Fibroblast of skin of right quadriceps (primary cell): Measurements from ENCODE around the gene MFF.
"Not testable (repeated sequence)": the region's sequence is repeated elsewhere in the genome, so short reads cannot be mapped to it uniquely, and the experiment has no call there.

Source experiments
- DNase-seq: peaks from one replicate; pipeline ENCODE4 v3.0.0-alpha.2; 2013

The MFF gene

DNA sequence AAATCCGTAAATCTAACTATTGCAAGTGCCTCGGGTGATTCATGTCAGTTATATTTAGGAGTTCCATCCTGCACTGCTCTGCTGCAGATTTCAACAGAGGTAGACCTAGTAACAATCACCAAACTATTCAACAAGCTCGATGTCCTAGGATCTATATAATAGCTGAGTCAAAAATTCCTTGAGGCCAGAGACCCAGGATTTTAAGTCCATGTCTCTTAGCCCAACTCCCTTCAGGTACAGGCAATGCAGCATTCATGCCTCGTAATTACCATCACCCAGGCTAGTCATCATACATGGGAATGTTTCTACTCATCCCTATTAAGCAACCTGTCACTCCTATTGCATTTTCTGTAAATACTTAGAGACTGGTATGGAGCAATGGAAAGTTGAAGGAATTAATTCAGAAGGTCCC is 53.3 kb downstream of the MFF start:
- peak; percentile 54 for DNase-seq

DNA sequence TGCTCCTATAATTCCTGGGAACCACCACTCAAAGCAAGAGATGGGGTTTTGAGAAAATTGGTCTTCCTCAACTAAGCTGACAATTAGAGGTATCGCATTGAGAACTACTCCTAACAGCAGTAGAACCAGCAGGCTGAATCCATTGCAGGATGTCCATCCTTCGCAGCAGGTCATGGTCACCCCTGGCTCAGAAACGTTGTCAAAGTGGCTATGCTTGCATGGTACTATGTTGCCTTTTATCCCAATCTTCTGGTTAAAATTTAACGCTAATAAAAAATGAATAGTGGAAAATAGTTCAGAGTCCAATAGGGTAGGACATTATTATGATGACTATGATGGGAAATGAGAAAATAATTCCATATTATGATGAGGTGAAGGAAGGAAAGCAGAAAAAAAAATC is 54.0 kb downstream of the MFF start, which contains the start of gene TM4SF20:
TM4SF20 (minus strand) TSS at position 212 of the 400 bp plus-strand sequence; CDS start at position 174, 38 bp downstream.
- DNase-seq = no peak

DNA sequence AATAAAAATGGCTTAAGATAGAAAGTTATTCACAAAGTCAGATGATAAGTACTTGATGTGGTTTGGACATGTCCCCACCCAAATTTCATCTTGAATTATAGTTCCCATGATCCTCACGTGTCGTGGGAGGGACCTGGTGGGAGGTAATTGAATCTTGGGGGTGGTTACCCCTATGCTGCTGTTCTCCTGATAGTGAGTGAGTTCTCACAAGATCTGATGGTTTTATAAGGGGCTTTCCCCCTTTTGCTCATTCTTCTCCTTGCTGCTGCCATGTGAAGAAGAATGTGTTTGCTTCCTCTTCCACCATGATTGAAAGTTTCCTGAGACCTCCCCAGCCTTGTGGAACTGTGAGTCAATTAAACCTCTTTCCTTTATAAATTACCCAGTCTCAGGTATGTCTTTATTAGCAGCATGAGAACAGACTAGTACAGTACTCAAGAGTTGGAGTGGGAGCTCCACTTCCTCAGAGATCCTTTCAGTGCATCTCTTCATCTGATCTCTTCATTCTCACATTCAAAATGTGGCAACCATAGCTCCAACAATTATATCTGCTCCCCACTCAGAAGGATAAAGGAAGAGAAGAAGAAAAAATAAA is 57.3 kb downstream of the MFF start:
- not testable (repeated sequence) for DNase-seq

DNA sequence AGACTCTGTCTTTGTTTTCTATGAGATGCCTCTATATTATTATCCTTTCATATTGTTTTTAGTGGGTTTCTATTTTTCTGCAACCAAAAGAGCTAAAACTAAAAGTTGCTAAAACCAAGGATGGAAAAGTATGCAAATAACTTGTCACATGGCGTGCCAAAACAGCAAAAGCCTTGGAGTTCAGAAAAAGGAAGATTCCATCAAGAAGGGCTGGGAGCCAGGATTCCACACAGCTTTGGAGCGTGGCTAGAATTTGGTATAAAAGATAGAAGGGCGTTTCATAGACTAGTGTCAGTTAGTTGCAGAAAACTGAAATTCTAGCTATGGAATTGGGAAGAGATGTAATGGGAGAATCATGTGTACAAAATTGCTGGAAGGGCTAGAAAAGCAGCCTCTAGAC is 58.6 kb downstream of the MFF start:
- DNase-seq = no peak

DNA sequence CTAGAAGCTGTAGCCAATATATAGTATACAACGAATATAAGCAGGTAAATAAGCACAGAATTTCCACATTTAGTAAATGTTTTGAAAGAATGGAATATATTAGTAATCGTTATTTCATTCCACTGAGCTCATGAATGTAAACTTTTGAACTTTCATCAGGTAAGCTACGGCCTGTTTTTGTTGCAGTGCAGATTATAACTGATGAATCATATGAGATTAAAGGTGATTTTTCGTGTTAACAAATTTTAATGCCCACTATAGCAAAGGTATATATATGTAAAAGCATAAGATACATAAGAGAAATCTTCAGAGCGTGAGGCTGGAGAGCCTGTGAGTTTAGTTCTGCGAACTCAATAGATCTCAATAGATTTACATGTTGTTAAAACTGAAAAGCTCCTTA is 61.6 kb downstream of the MFF start:
- DNase-seq = no peak

DNA sequence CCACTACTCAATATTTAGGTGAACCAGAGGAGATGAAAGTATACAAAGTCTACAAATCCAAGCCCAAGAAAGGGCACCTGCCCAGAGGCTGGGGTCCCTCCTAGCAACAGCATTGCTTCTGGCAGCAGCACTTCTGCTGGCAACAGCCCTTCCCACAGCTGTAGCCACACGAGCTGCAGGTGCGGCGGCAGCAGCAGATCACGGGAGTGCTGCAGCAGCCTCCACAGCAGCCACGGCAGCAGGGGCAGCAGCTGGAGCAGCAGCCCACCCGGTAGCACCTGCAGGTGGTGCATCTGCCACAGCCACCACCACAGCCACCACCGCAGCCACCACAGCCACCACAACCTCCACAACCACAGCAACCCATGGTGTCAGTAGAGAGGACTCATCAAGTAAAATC is 62.5 kb downstream of the MFF start, which contains the start of gene SCYGR1:
SCYGR1 (minus strand) TSS at position 367 of the 400 bp plus-strand sequence; CDS start at position 367, 0 bp downstream.
- not testable (repeated sequence) for DNase-seq

DNA sequence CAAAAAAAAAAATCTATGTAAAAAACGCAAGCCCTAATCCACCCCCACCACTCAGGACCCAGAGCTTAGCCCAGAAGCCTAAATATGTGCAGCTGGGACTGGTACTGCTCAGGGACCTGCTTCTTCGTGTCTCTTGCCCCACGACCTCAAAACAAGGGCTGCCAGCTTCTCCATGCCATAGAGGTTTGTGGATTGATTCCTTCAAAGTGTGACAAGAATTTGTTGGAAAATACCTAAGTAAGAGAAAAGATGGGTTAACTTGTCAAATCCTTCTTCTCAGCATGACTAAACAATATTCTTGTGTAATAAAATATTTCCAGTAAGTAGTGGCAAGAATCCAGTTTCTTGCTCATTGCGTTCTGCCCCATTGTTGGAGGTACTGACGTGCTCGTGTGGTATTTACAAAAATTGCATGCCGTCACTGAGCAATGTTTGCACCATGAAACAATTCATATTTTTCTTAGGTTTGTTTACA is 63.5 kb downstream of the MFF start:
- DNase-seq = peak; percentile 91

DNA sequence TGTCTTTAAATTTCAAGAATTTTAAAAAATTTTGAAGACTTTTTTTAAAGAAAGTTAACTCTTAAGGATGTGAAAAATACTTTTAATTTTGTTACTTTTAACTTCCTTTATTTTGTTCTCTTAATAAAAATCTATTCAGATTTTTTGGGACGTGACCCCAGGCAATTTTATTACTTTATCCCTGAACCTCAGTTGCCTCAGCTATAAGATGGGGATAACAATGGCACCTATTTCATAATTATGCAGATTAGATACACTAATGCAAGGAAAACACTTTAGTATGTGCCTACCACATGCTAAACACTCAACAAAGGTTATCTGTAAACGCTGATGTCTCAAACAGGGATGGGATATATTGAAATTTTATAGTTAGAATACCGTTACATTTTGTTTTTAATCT is 64.2 kb downstream of the MFF start:
- no peak for DNase-seq

DNA sequence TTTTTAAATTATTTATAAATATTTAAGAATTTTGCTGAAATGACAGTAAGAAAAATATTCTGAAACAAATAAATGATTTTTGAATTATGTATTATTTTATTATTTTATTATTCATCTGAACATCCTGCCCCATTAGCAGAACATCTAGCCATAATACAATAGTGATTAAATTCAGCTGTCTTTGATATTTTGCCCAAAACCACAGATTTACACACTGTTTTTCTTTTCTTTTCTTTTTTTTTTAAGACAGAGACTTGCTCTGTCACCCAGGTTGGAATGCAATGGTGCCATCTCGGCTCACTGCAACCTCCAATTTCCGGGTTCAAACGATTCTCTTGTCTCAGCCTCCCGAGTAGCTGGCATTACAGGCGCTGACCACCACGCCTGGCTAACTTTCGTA is 64.6 kb downstream of the MFF start:
- no peak for DNase-seq

DNA sequence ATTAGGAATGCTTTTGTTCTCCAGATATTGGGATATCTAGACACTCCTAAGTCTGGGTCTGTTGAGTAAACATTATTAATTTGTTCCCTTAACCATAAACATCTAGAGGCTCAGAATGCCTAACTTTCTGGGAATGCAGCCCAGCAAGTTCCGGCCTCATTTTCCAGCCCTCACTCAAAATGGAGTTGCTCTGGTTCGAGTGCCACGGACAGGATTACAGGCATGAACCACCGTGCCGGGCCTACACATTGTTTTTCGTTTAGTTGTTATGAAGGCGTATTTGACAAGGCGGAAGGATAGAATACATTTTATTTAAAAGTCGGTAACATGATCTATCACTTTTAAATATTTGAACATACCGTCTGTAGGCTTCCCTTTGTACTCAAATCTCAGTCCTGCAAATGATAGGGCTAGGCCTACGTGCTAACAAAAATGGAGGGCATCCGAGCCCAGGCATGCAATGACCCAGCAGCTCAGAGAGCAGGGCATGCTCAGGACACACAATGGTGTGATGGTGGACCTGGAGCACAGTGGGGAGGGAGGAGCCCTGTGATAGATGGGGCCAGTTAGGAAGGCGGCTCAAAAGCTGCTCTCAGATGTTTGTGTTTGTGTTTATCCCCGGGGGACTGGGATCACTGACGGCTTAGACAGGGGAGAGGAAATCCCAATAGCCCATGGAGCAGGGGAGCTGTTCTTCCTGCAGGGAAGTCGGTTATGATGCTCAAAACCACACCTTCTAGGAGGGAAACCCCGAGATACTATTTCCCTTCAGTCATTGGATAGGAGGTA is 65.6 kb downstream of the MFF start:
- DNase-seq = no peak

DNA sequence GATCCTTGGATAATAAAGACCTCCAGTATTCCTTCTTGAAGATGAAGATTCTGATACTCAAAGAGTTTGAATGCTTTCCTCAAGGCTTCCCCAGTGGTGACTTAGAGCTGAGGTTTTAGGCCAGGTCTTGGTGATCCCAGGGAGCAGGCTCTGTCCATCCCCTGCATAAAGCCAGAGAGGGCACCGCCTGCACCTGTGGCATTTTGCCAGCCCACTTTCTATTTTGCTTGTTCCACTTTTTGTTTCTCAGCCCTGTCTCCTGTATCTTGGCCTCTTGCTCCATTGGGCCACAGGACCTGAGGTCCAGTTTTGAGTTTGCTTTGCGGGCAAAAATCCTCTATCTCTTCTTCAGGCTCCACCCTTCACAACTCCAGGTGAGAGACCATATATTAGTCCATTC is 69.3 kb downstream of the MFF start:
- no peak for DNase-seq

DNA sequence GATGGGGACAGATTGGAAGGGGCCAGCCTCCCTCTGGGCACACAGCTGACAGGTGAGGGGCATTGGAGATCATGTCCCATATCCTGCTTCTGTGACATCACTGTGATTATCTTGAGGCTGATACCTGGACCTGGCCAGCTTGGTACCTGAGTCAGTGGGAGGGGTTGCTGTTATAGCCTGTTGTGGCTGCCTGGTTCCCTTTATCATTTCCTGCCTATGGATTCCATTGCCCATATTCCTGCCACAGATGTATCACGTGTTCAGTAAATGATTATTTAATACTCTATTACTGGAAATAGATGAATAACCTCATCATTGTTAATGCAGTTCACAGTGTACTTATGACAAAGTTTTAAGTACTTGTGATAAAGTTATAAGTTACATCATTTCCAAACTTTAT is 70.5 kb downstream of the MFF start:
- DNase-seq = no peak

DNA sequence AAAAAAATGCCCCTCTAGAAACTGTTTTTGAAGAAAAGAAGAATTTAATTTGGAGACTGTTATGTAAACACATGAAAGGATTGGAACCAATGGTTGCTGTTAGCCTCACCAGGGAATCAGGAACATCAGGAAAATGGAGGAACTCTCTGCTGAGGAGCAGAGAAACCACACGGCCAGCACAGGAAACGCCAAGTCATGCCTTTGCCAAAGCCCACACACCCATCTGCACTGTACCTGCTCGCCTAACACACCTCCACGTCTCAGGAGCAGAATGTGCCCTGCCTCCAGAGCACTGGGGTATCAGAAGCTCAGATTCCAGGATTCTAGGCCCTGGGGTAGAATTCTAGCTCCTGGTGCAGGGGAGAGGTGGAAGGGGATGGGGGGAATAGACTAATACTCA is 72.5 kb downstream of the MFF start:
- no peak for DNase-seq

DNA sequence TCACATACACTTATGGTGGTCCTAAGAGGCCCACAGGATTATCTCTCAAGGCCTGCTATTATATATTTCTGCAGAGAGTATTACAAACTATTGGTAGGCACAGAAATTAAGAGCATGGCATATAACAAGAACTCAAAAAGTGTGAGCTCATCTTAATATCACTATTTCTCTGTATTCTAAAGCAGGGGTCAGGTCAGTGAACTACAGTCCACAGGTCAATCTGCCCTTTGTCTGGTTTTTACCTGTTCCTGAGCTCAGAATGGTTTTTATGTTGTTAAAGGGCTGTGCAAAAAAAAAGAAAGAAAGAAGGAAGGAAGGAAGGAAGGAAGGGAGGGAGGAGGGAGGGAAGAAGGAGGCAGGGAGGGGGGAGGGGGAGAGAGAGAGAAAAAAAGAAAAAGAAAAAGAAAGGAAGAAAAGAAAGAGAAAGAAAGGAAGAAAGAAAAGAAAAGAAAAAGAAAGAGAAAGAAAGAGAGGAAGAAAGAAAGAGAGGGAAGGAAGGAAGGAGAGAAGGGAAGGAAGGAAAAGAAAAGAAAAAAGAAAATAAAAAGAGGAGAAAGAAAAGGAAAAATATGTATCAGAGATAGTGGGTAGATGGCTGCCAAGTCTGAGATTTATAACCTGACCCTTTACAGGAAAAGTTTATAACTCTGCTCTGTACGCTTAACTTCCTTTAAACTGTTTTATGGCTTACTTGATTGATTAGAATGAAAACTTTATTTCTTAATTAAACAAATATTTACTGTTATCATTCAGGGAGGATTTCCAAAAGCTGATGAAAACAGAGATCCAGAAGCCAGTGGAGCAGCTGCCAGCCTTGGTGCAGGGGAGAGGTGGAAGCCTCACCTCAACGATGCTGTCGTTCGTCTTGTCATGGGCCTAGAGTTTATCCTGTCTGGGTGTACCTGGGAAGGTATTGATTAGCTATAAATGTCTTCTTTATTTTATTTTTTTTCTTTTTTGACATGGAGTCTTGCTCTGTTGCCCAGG is 73.9 kb downstream of the MFF start:
- no peak for DNase-seq

DNA sequence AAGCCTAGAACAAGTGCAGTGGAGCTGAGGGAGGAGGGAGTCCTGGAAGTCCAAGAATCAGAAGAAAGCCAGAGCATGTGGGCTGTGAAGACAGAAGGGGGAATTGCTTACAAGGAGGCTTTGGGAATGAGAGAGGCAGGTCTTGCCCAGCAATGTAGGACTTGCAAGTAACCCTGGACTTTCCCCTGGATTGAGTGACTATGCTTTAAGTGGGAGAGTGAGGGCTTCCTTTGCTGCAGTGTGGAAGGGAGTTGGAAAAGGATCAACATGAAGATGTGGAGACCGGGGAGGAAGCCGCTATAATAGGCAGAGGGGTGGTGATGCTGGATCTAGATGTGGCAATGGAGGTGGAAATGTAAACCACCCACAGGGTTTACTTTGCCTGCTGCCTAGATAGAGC is 76.5 kb downstream of the MFF start:
- no peak for DNase-seq

DNA sequence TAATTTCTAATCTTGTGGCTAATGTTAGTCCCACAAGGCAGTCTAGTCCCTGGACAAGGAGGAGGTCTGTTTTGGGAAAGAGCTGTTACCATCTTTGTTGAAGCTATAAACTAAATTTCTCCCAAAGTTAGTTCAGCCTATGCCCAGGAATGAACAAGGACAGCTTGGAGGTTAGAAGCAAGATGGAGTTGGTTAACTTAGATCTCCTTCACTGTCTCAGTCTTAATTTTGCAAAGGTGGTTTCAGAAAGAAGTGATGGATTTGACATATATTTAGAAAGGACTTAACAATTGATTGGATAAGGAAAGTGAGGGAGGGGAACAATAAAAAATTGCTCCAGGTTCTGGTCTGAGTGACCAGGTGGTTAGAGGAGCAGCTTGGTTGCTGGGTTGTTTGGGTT is 77.3 kb downstream of the MFF start:
- DNase-seq = no peak

DNA sequence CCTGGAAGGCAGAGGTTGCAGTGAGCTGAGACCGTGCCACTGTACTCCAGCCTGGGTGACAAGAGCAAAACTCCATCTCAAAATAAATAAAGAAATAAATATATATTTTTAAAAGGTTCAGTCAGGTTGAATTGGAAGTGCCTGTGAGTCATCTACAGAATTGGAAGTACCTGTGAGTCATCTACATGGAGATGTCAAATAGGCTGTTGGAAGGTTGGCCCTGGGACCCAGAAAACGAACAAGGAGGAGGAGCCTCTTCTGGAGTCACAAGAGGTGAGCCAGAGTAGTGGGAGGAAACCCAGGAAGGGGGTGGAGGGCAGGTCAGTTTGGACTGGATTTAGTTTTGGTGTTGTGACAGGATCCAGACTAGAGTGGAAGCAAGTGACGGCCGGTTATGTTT is 77.9 kb downstream of the MFF start:
- DNase-seq = no peak

DNA sequence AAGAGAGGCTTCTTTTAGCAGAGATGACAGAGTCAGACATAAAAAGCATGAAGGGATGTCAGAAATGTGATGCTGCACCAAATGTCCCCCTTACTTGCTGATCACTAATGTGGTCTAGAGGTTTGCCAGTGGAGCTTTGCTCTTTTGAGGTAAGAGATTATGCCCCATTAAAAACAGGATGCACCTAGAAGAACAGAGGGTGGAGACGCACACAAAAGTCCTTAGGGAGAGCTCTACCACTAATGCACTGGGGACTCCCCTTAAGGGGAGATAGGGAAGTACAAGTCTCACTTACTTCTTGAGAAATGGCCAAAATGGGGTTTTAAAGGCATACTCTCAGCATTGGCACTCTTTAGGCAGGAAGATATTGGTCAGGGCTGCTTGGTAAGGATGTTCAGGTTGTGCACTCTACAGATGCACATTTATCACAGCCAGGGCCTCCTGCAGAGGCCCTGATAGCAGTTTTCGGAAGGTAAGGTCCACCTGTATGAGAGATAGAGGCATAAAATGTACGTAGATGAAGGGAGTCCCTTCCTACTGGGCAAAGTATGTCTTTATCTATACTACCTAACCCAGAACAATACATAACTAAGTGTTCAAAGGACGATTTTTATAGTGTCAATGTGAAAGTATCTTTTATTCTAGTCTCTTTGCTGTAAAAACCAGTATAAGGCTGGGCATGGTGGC is 79.7 kb downstream of the MFF start:
- no peak for DNase-seq

DNA sequence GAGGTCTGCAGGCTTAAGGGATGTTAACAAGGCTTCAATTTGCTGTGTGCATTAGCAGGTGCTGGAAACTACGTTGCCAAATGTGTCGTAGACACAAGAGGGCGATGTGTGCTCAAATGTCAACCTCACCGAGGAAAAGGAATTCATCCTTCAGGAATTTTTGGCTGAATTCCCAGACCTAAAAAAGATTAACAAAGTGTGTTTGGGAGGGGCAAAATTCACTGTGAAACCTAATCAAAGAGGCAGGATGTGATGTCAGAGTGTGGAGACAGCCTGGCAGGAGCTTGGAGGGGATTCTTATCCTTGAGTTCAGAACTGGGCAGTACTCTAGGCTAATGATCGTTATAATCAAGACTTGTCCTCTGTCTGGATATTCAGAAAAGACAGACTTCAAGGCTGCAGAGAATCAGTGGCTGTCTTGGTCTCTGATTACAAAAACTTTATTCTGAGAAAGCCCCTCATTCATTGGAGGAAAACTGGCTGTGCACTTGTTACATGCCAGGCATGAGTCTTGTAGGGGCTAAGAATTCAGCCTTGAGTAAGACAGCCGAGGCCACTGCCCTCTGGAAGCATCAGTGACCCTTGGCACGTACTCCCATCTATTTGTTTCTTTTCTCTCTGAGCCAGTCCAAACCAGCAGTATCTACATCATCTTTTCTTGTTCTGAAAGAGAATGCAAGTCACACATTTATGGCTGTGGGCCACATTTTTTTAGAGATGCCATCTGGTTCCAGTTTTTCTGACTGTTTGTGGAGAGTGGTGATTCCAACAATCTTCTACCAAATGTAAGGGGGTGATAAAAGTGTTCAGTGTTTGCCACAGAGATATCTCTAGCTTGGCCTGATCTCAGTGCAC is 81.4 kb downstream of the MFF start:
- DNase-seq = peak; percentile 98
